ENCODE results near the gene SLC37A4. TPM values are rescaled to one million over a fixed set of nuclear protein-coding genes. Genes with fewer than 3 reads are reported as not detected.
"Not testable (repeated sequence)": the region's sequence is repeated elsewhere in the genome, so short reads cannot be mapped to it uniquely, and the experiment has no call there.

SLC37A4 gene
- total RNA-seq, 1 donor from 2014 or later = 7.7 TPM

DNA sequence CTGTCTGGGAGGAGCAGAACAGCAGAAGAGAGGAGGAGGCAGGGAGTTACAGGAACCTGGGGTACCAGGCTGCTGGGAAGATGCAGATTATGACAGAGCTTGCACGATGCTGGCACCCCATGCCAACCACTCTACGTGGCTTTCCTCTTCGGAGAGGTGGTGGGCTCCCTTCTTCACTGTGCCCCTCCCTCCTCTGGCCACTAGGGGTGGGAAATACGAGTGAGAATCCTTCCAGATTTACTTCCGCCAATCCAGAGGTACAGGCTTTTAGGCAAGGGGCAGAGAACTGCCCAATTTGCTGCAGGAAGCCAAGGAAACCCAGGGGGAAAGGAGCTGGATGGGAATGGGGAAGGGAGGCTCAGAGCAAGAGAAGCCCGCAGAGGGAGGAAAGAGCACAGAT is 14.0 kb upstream of the SLC37A4 start:
- FAIRE-seq = no peak
- no peak for DNase-seq (ENCODE audit: low spot score in 2 of 2)

- no peak for FAIRE-seq
- DNase-seq (ENCODE audit: low spot score in 2 of 2) = no peak
Measured at GRCh38 chr11:119042927-119043326, 12.2 kb upstream of the SLC37A4 start.

DNA sequence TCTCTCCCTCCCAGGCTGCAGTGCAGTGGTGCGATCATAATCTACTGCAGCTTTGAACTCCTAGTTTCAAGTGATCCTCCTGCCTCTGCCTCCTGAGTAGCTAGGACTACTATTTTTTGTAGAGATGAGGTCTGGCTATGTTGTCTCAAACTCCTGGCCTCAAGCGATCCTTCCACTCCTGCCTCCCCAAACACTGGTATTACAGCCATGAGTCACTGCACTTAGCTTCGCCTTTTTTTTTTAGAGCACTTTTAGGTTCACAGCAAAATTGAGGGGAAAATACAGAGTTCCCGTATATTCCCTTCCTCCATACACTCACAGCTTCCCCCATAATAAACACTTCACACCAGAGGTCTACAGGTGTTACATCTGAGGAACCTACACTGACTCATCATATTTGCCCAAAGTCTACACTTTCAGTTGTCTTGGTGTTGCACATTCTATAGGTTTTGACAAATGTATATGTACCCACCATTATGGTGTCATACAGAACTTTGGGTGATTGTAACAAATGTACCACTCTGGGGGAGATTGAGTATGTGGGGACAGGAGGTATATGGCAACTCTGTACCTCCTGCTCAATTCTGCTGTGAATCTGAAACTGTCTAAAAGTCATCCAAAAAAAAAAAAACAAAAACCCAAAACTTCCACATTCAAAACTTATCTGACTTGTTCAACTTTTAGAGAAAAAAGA is 11.3 kb upstream of the SLC37A4 start:
- FAIRE-seq = no peak
- no peak for DNase-seq (ENCODE audit: low spot score in 2 of 2)

DNA sequence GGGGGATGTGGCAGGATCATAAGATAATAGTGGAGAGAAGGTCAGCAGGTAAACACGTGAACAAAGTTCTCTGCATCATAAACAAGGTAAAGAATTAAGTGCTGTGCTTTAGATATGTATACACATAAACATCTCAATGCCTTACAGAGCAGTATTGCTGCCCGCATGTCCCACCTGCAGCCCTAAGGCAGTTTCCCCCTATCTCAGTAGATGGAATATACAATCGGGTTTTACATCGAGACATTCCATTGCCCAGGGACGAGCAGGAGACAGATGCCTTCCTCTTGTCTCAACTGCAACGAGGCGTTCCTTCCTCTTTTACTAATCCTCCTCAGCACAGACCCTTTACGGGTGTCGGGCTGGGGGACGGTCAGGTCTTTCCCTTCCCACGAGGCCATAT is 8.8 kb upstream of the SLC37A4 start:
- DNase-seq (ENCODE audit: low spot score in 2 of 2); FAIRE-seq: not testable (repeated sequence)

- FAIRE-seq (no peak), DNase-seq (ENCODE audit: low spot score in 2 of 2) (no peak)
Measured at GRCh38 chr11:119038884-119039283, 8.2 kb upstream of the SLC37A4 start.

DNA sequence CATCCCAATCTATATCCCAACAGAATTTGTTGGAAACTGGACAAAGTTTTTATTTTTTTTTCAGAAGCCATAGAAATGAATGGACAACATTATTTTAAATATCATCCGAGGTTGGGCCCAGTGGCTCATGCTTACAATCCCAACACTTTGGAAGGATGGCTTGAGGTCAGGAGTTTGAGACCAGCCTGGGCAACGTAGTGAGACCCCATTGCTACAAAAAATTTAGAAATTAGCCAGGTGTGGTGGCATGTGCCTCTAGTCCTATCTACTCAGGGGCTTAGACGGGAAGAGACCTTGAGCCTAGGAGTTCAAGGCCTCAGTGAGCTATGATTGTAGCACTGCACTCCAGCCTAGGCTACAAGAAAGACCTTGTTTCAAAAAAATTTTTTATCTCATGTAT is 4.1 kb upstream of the SLC37A4 start:
- DNase-seq (ENCODE audit: low spot score in 2 of 2) = no peak
- no peak for FAIRE-seq

- not testable (repeated sequence) for FAIRE-seq
Measured at GRCh38 chr11:119033421-119033820, 2.7 kb upstream of the SLC37A4 start.

GRCh38 chr11:119031912-119032280 is 1.2 kb upstream of the SLC37A4 start:
- DNase-seq (ENCODE audit: low spot score in 2 of 2) = no peak
- no peak for FAIRE-seq

More at GRCh38 chr11:119033421-119033820, 2.7 kb upstream of the SLC37A4 start:
- not testable (repeated sequence) for DNase-seq (ENCODE audit: low spot score in 2 of 2)

DNA sequence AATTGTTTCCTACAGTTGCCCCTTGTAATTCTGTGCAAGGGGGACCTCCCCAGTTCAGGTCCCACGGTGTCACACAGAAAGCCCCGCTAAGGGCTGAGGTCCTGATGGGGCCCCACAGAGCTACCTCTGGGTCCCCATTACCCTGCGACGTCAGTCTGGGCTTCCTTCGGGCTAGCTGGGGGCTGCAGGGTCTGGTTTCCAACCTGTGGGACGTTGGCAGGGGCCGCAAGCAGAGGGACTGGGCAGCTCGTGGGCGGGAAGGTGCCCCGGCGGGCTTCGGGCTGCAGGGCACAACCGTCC is 698 bp downstream of the SLC37A4 start:
- DNase-seq (ENCODE audit: low spot score in 2 of 2) (no peak), FAIRE-seq (no peak)

GRCh38 chr11:119029340-119030028 is 1.2 kb downstream of the SLC37A4 start:
- FAIRE-seq = no peak

DNA sequence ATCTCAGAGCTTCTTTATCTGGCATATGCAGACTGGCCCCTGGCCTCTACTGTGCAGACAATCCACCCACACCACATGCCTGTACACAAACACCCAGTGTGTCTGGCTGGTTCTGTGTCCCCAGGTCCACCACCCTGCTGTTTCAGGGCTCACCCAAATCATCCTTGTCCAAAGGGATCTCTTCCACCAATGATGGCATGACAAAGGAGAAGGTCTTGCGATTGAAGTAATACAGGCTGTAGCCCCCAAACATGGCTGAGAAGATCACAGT is 1.7 kb downstream of the SLC37A4 start:
- DNase-seq (ENCODE audit: low spot score in 2 of 2) (no peak), FAIRE-seq (no peak)

More at GRCh38 chr11:119029340-119030028, 1.2 kb downstream of the SLC37A4 start:
- DNase-seq (ENCODE audit: low spot score in 2 of 2) = no peak

- DNase-seq (ENCODE audit: low spot score in 2 of 2) = no peak
- FAIRE-seq = no peak
Measured at GRCh38 chr11:119028346-119029068, 2.2 kb downstream of the SLC37A4 start.

DNA sequence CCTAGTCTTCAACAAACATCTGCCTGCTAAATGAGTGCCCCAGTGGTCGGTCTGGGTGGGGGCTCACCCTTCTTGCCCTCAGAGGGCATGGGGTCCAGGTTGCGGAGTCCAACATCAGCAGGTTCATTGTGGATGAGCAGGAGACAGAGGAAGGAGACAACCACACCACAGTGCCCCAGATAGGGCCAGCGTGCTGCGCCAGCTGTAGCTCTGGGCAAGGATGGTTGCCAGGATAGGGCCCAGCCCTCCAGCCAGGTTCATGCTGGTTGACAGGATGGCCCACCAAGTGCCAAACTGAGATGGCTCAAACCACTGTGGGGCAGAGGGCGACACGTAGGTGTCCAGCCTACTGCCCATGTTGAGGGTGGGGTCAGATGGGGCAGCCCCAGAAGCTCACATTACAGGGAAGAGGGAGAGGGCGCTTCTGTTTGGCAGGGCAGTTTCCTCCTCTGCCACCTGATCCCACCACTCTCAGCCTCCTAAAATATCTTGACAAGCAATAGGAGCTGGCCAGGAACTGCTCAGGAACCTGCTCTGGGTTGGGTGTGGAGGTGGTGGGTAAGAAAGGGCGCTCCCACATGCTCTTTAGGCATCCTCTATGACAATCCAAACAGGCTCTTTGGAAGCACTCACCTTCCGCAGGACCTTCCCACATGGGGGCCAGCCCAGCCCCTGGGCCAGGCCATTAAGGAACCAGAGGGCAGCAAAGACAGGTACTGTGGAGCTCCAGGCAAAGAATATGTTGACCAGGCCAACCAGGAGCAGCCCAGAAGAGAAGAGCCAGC is 2.9 kb downstream of the SLC37A4 start:
- FAIRE-seq (no peak), DNase-seq (ENCODE audit: low spot score in 2 of 2) (no peak)

- no peak for FAIRE-seq
- DNase-seq (ENCODE audit: low spot score in 2 of 2) = no peak
Measured at GRCh38 chr11:119026970-119027369, 3.7 kb downstream of the SLC37A4 start.

GRCh38 chr11:119025978-119026766 is 4.5 kb downstream of the SLC37A4 start:
- no peak for DNase-seq (ENCODE audit: low spot score in 2 of 2)
- no peak for FAIRE-seq

DNA sequence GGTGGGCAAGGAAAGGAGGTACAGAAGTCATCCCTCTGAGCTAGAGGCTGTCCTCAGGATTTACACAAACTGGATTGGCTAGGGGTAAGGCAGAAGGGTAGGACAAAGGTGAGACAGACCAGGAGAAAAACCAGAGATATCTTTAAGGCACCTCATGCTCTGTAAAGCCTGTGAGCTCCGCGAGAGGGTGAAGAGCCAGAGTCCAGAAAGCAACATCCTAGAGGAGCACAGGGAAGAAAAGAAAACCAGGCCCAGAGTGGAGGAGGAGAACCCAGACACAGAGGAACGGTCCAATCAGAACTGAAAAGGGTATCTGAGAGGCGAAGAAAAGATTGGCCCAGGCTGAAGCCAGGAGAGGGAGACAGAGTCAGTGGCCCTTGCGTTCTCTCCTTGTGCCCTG is 5.1 kb downstream of the SLC37A4 start:
- DNase-seq (ENCODE audit: low spot score in 2 of 2) (no peak), FAIRE-seq (no peak)

GRCh38 chr11:119025099-119025473 is 5.6 kb downstream of the SLC37A4 start:
- no peak for FAIRE-seq
- no peak for DNase-seq (ENCODE audit: low spot score in 2 of 2)

- no peak for FAIRE-seq
- DNase-seq (ENCODE audit: low spot score in 2 of 2) = no peak
Measured at GRCh38 chr11:119024430-119025098, 6.1 kb downstream of the SLC37A4 start.

DNA sequence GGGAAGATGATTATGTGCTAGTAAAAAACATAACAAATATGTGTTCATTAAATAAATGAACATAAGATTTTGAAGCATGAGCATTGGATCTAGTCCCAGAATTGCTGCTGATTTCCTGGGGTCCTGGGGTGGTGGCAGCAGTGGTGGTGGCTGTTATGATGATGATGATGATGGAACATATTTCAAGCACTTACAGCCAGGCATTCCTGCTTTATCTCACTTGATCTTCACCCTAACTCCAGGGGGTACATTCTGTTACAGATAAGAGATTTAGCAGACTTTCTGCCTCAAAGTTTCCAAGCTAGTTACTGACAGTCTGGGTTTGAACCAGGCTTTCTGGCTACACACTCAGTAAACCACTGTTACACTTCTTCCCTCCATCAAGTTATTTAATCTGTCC is 6.9 kb downstream of the SLC37A4 start:
- FAIRE-seq (no peak), DNase-seq (ENCODE audit: low spot score in 2 of 2) (no peak)

DNA sequence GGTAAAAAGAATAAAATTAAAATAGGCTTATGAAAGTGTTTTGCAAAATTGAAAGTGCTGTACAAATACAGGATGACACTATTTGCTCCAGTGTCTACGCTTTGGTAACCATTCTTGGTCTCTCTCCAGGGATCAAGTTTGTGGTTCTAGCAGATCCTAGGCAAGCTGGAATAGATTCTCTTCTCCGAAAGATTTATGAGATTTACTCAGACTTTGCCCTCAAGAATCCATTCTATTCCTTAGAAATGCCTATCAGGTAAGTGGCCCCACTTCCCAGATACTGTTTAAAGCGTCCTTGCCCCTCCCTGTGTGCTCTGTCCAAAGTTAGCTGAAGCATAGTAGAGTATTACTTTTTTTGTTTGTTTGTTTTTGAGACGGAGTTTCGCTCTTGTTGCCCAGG is 9.0 kb downstream of the SLC37A4 start:
- FAIRE-seq (no peak), DNase-seq (ENCODE audit: low spot score in 2 of 2) (no peak)

Measured in frontal cortex (tissue), 4 donors.